ENCODE data around the gene HPS1. TPM values are rescaled to one million over a fixed set of nuclear protein-coding genes. Genes with fewer than 3 reads are reported as not detected.

HPS1 gene
- total RNA-seq, 1 donor from 2014 or later: 86.3 TPM

DNA sequence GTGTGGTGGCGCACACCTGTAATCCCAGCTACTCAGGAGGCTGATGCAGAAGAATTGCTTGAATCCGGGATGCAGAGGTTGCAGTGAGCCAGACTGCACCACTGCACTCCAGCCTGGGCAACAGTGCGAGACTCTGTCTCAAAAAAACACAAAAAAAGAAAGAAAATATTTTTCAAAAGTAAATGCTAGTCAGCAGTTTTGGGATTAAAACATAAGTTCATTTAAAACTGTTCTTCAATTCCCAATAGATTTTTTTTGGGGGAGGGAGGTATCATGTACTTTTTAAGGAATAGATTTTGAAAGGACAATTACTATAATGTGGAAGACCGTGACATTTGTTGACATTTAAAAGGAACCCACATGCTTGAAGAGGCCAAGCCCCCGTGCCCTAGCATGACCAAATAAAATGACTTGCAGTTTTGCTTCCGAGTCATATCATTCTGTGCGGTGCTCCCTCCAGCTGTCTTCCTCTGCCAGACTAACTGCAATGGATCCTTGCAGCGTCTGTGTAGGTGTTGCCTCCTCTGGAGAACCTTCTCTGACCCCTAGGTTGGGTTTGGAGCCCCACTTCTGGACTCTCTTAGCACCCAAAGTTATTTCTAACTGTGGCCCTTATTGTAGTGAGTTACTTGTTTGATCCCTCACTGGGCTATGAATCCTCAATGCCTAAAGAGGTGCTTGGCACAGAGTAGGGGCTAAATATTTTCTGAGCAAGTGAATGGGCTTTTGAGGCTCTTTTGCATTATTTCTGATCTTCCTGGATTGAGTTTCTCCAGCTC, 17.4 kb upstream of the HPS1 start:
- intact Hi-C loops (cut with DNase I): loop anchor here (10.0 kb wide), 1 partner anchor 781 kb away; no protein-coding TSS in a partner anchor
- Histone ChIP-seq H3K4me3 (no peak overlapping the region), H3K27me3 (ENCODE audit: low read depth) (no peaks in the 10 kb centered on the region), H3K4me1 (peaks cover 5% of the 10 kb centered on the region), H3K9me3 (no peaks in the 10 kb centered on the region), H3K36me3 (no peaks in the 10 kb centered on the region), H3K27ac (no peak overlapping the region)
- no peak for TF ChIP-seq CTCF (IDR thresholded peaks at IDR 0.05)
- ATAC-seq: no peak
- DNase-seq: no peak

DNA sequence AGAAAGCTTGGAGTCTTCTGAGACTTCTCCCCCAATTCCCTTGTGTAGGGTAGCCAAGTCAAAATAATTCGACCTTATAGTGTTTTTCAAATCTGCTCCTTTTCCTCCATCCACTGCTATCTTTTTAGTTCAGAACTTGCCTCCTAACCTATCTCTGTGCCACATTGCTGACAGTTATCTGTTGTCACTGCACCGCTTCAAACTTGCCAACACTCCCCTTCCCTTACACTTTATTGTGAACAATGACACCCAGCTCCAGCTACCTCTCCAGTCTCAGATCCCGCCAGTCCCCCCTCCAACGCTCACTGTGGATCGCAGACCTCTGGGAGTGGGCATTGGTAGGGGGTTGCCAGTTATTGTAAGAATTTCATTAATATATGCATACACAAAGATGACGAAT, 16.3 kb upstream of the HPS1 start:
- no peaks in the 10 kb centered on the region for H3K27me3 ChIP-seq (ENCODE audit: low read depth)
- H3K4me3 ChIP-seq: no peak overlapping the region
- ATAC-seq (no peak), DNase-seq (no peak)
- H3K36me3 ChIP-seq: no peaks in the 10 kb centered on the region
- intact Hi-C loops (cut with DNase I): loop anchor here (10.0 kb wide), 1 partner anchor 782 kb away; no protein-coding TSS in a partner anchor
- H3K27ac ChIP-seq: no peak overlapping the region
- peaks cover 5% of the 10 kb centered on the region for H3K4me1 ChIP-seq
- TF ChIP-seq CTCF (IDR thresholded peaks at IDR 0.05): no peak
- no peaks in the 10 kb centered on the region for H3K9me3 ChIP-seq

- intact Hi-C loops (cut with DNase I): loop anchor here (10.0 kb wide), 1 partner anchor 783 kb away; no protein-coding TSS in a partner anchor
- no peak for DNase-seq
- Histone ChIP-seq H3K4me3 (no peak overlapping the region), H3K36me3 (no peaks in the 10 kb centered on the region), H3K4me1 (no peaks in the 10 kb centered on the region), H3K27ac (no peak overlapping the region), H3K27me3 (ENCODE audit: low read depth) (peaks cover 3% of the 10 kb centered on the region), H3K9me3 (no peaks in the 10 kb centered on the region)
- no peak for TF ChIP-seq CTCF (IDR thresholded peaks at IDR 0.05)
- ATAC-seq: no peak
These were observed 14.7 kb upstream of the HPS1 start for GRCh38 chr10:98461500-98461842.

DNA sequence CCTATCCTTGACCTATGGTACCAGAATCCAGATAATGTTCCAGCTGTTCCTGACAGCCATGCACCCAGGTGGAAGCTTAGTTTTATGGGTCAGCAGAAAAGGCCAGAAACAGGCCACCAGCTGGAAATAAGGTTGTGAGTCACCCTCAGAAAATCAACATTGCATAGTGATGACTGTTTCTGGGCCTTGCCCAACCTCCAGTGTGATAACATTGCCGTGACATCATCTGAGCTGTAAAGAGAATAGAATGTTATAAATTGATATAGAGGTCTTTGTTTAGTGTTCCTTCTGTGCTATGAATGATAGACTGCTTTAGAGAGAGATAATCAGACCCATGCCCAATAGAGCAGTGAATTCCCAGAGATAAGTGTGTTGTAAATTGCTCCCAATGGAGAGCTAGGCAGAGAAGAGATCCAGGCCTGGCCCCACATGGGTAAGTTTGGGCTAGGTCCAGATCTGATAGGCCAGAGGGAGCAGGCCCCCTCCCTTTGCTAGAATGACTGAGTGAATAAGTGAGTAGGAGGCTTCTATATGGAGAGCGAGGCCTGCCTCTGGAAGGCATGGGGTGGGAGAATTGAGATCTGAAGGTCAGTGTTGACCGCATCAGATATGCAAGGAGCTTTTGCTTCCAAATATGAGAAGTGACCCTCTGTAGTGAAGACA, 14.2 kb upstream of the HPS1 start:
- peak; percentile 79 to 89 for ATAC-seq
- intact Hi-C loops (cut with DNase I): loop anchor here (10.0 kb wide), 1 partner anchor 784 kb away; no protein-coding TSS in a partner anchor
- no peaks in the 10 kb centered on the region for H3K36me3 ChIP-seq
- no peak for DNase-seq
- no peaks in the 10 kb centered on the region for H3K4me1 ChIP-seq
- peaks cover 3% of the 10 kb centered on the region for H3K27me3 ChIP-seq (ENCODE audit: low read depth)
- H3K27ac ChIP-seq: no peak overlapping the region
- H3K4me3 ChIP-seq: no peak overlapping the region
- H3K9me3 ChIP-seq: no peaks in the 10 kb centered on the region
- TF ChIP-seq CTCF (IDR thresholded peaks at IDR 0.05): no peak

GRCh38 chr10:98458809-98459784, 12.4 kb upstream of the HPS1 start:
- DNase-seq: no peak
- Histone ChIP-seq H3K4me1 (no peaks in the 10 kb centered on the region), H3K9me3 (no peaks in the 10 kb centered on the region), H3K27ac (no peak overlapping the region), H3K4me3 (no peak overlapping the region), H3K36me3 (no peaks in the 10 kb centered on the region), H3K27me3 (ENCODE audit: low read depth) (peaks cover 3% of the 10 kb centered on the region)
- no peak for ATAC-seq
- intact Hi-C loops (cut with DNase I): no loop called here
- TF ChIP-seq CTCF (IDR thresholded peaks at IDR 0.05): no peak
